Stimulated activated CD8-positive, alpha-beta memory T cell treated with anti-CD3 and anti-CD28 coated beads, Interleukin-15, amount 100 ng/mL, for 1 hour (primary cell): ENCODE results near the gene RBPJL.

ENCODE experiments used
- DNase-seq: peaks from one replicate; pipeline ENCODE4 v3.0.0-alpha.2; 2020; ENCODE audit warnings: low read depth

The RBPJL gene

DNA sequence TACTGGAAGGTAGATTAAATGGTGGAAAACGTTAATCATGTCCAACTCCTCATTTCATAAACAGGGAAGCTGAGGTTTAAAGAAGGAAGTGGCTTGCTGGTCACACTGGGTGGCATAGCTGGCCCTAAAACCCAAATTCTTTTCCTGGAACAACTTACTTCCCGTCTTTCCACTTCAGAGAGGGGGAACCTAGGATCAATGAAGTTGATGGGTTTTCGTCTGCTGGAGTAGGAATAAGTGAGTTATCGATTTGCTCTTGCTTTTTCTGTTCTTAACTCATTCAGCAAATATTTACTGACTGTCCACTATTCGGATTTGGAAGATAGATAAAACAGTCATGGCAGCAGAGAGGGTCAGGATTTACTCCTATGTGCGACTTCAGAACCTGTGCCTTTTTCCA is 55.2 kb downstream of the RBPJL start:
- no peak for DNase-seq

- DNase-seq: peak; percentile 97
Observed at GRCh38 chr20:45362804-45363610, 56.4 kb downstream of the RBPJL start, which contains the start of gene SYS1. TSS of gene SYS1 (plus strand) at chr20:45363156. CDS start at chr20:45363532, 376 bp downstream.

GRCh38 chr20:45363611-45364492 is 57.2 kb downstream of the RBPJL start:
- no peak for DNase-seq

DNA sequence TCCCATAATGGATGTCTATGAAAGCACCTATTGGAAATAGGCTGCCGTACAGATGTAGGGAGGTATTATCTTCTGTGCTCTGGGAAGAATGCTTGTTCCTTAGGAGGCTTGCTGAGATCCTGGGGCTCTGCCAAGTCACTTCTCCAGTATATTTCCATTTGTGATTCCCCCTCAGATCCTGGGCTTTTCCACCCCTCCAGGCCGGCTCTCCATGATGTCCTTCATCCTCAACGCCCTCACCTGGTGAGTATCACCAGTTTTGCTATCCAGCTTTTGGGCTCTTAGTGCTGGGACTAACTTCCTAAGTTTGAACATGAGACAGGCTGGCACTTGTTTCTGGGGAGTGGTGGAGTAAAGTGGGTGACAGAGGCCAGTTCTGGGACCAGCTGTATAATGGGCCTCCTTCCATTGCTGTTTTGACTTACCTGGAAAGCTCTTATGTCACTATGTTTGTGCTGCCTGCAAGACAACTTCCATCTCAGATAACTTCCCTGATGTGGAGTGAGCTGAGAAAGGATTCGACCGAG is 58.9 kb downstream of the RBPJL start:
- DNase-seq: no peak

DNA sequence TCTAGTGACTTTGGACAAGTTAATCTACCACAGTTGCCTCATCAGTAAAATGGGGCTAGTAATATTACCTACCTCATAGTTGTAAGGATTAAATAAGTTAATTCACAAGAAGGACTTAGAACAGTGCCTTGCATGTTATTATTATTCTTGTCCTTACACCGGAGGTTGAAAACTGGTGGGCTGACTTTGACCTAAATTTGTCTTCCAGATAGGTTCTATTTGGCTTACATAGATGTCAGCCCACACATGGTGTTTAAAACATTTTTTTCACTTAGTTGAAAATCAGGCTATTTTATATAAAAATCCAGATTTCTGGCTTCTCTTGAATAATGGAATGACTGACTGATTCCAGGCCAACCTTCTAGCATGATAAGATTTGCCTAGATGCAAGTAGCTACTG is 59.6 kb downstream of the RBPJL start:
- DNase-seq: no peak

DNA sequence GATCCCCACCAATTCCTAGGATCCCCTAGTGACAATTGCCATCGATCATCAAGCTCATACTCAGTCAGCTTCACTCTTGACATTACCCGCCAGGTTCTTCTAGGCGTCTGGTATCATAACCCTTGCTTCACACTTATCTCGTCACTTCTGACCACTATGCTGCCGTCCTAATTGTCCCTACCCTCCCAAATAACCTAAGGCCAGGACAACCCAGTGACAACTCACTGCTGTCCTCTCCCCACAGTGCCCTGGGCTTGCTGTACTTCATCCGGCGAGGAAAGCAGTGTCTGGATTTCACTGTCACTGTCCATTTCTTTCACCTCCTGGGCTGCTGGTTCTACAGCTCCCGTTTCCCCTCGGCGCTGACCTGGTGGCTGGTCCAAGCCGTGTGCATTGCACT is 60.0 kb downstream of the RBPJL start:
- DNase-seq: no peak

DNA sequence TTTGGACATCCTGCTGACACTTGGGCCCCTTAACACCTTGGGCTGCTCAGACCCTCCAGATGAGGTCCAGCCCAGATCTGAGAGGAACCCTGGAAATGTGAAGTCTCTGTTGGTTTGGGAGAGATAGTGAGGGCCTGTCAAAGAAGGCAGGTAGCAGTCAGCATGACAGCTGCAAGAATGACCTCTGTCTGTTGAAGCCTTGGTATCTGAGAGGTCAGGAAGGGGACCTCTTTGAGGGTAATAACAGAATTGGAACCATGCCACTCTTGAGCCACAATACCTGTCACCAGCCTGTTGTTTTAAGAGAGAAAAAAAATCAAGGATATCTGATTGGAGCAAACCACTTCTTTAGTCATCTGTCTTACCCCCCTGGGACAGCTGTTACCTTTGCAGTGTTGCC is 60.5 kb downstream of the RBPJL start:
- no peak for DNase-seq
